ENCODE data around the gene SHB.

The SHB gene

GRCh38 chr9:37968228-37968701, 100.8 kb downstream of the SHB start:
- Histone ChIP-seq H3K4me3 (ENCODE audit: low read depth, low read length) (no peak overlapping the region), H3K27ac (ENCODE audit: extremely low read depth, low read depth, low read length) (no peak overlapping the region), H3K4me1 (ENCODE audit: control insufficient read depth, insufficient read depth, low read length) (no peaks in the 10 kb centered on the region), H3K36me3 (ENCODE audit: control insufficient read depth in 2 of 2, insufficient read depth in 1 of 2, low read length in 2 of 2) (peaks cover 0 to 67% of the 10 kb centered on the region in 2 experiments; a peak in 1 of 3 replicates), H3K9me3 (ENCODE audit: control insufficient read depth, insufficient read depth, low read depth, low read length) (no peaks in the 10 kb centered on the region)
- no peak for TF ChIP-seq ZNF37A (tag by site-specific recombination; IDR thresholded peaks at IDR 0.05)
- no peak for TF ChIP-seq SP7 (tag by site-specific recombination; IDR thresholded peaks at IDR 0.05)
- no peak for TF ChIP-seq ZNF664 (tag by site-specific recombination; IDR thresholded peaks at IDR 0.05)
- TF ChIP-seq ZEB2 (tag by site-specific recombination; IDR thresholded peaks at IDR 0.05), result no peak
- no peak for TF ChIP-seq ZNF639 (tag by site-specific recombination; IDR thresholded peaks at IDR 0.05)
- TF ChIP-seq ZNF670 (tag by site-specific recombination; IDR thresholded peaks at IDR 0.05; ENCODE audit: low read depth), result no peak
- TF ChIP-seq INSM2 (tag by site-specific recombination; IDR thresholded peaks at IDR 0.05), result no peak
- TF ChIP-seq ZNF580 (tag by site-specific recombination; IDR thresholded peaks at IDR 0.05), result no peak
- TF ChIP-seq PBX3 (CRISPR knock-in tag; IDR thresholded peaks at IDR 0.05), result no peak
- TF ChIP-seq HIC1 (tag by site-specific recombination; IDR thresholded peaks at IDR 0.05), result no peak
- TF ChIP-seq ZNF223 (tag by site-specific recombination; IDR thresholded peaks at IDR 0.05), result no peak
- no peak for TF ChIP-seq ZNF121 (tag by site-specific recombination; IDR thresholded peaks at IDR 0.05)
- no peak for TF ChIP-seq KLF16 (tag by site-specific recombination; IDR thresholded peaks at IDR 0.05)
- TF ChIP-seq ZNF510 (tag by site-specific recombination; IDR thresholded peaks at IDR 0.05; ENCODE audit: insufficient replicate concordance), result no peak
- TF ChIP-seq ZNF274 (IDR thresholded peaks at IDR 0.05; ENCODE audit: low read length), result no peak
- TF ChIP-seq ZNF274 (tag by site-specific recombination; IDR thresholded peaks at IDR 0.05; ENCODE audit: borderline replicate concordance), result no peak
- no peak for TF ChIP-seq WT1 (tag by site-specific recombination; IDR thresholded peaks at IDR 0.05)
- no peak for TF ChIP-seq SCRT2 (tag by site-specific recombination; IDR thresholded peaks at IDR 0.05)
- TF ChIP-seq ZBTB1 (tag by site-specific recombination; IDR thresholded peaks at IDR 0.05), result no peak
- ChIA-PET CTCF (interaction anchor here (0.5 to 1.1 kb wide), 2 partner anchors 99 to 123 kb away, joined by 3 read pairs; no protein-coding TSS in a partner anchor), POLR2A (no interaction called here)

- H3K36me3 ChIP-seq (ENCODE audit: control insufficient read depth in 2 of 2, insufficient read depth in 1 of 2, low read length in 2 of 2), result peaks cover 0 to 66% of the 10 kb centered on the region in 2 experiments; a peak in 1 of 3 replicates
- ChIA-PET POLR2A (no interaction called here), CTCF (interaction anchor here (1.1 kb wide), 1 partner anchor 99 kb away, joined by 3 read pairs; no protein-coding TSS in a partner anchor)
- H3K9me3 ChIP-seq (ENCODE audit: control insufficient read depth, insufficient read depth, low read depth, low read length), result no peaks in the 10 kb centered on the region
- no peaks in the 10 kb centered on the region for H3K4me1 ChIP-seq (ENCODE audit: control insufficient read depth, insufficient read depth, low read length)
- TF ChIP-seq ZBTB7A (tag by site-specific recombination; IDR thresholded peaks at IDR 0.05; ENCODE audit: low read depth) (no peak), ZBTB6 (tag by site-specific recombination; IDR thresholded peaks at IDR 0.05) (no peak)
- H3K27ac ChIP-seq (ENCODE audit: extremely low read depth, low read depth, low read length), result no peak overlapping the region
- H3K4me3 ChIP-seq (ENCODE audit: low read depth, low read length), result no peak overlapping the region
These were observed 101.3 kb downstream of the SHB start for GRCh38 chr9:37967761-37968080.
